DLD1 (cell line): ENCODE results near the gene DACH1.
"Not testable (repeated sequence)": the region's sequence is repeated elsewhere in the genome, so short reads cannot be mapped to it uniquely, and the experiment has no call there.

Experiments used
- in situ Hi-C: cut with HindIII; loops from 2 replicates; pipeline ENCODE4 v1.10.0; 2017; ENCODE audit warnings: low sequenced_read_pairs

The DACH1 gene

DNA sequence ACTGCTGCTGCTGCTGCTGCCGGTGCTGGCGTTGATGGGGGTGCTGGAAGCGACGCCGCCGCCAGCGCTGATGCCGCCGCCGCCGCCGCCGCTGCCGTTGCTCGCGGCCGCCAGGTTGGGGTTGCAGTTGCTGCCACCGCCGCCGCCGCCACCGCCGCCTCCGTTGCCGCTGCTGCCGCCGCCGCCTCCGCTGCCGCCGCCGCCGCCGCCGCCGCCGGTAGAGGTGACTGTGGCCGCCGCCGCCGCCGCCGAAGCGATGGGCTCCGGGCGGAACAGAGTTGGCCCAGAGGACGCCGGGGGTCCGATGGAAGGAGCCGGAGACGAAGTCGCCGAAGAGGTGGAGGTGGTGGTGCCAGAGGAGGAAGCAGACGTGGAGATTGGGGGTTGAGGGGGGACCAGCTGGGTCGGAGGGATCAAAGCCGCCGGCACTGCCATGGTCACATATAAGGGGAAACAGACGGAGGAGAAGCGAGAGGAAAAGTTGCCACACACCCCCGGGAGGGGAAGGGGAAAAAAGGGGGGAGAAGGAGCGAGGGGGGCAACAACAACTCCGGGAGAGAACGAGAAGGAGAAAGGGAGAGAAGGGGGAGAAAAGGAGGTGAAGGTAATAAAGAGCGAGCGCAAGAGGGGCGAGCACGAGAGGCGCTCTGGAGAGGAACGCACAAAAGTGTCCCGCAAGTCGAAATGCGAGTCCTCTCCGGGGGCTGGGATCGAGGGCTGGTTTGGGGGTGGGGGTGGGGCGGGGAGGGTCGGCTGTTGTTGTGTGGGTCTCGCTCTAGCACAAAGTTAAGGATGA is 471 bp downstream of the DACH1 start:
- in situ Hi-C loops, result no loop called here

- in situ Hi-C loops, result no loop called here
Observed at GRCh38 chr13:71865874-71866334, 1.1 kb downstream of the DACH1 start.

DNA sequence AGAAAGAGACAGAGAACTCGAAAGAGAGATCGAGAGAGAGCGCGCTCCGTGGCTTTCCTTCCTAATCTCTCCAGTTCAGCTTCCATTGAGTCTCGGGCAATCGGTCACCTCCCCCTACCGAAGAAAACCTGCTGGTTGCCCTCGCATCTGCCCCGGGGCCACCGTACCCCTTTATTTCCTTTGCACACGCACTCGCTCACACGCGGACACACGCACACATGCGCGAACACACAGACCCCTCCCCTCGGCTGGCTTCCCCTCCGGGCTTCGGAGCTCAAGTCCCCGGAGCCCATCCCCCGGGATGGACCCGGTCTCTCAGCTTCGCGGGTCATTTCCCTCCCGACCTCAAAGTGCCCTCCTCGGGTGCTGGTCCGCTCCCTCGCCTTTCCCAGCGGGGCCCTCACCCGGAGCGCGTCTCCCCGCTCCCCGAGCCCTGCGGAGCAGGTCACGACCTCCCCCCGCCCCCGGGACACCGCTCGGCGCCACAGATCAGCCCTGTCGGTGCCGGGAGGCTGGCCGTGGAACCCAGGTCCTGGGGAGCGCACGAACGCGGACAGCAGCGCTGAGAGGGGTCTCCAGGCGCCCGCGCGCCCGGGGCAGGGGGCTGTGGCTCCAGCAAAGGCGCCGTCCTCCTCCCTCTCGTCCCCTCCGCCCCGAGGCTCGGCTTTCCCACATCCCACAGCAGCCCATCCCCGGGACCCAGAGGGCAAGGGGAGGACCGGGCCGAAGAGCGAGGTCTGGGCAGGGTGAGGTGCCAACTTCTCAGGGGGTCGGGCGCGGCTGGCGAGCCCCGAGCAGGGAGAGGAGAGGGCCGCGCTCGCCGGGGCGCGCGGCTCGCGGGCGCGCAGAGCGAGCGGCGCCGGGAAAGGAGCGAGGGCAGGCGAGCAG is 1.8 kb downstream of the DACH1 start:
- in situ Hi-C loops, result no loop called here

- in situ Hi-C loops, result no loop called here
Observed at GRCh38 chr13:71864094-71864985, 2.7 kb downstream of the DACH1 start.

- in situ Hi-C loops, result no loop called here
Observed at GRCh38 chr13:71863254-71863865, 3.6 kb downstream of the DACH1 start.

DNA sequence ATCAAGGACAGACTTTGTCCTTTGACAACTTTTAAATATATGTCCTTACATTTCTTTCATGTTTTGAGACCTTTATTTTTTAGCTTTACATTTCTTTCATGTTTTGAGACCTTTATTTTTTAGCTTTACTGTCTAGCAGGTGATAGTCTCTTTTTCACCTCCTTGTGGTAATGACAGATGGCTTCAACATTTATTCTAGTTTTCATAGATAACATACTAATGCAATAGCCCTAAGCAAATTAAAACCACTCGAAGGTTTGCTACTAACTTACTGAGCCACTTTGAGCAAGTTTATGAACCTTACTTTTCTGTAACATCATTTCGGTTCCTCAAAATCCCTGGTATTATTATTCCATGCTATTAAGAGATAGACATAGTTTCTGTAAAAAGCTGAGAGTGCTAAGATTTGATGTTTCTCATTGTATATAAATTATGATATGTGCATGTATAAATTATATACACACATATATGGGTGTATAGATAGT is 4.5 kb downstream of the DACH1 start:
- in situ Hi-C loops, result no loop called here

- in situ Hi-C loops, result no loop called here
Observed at GRCh38 chr13:71861769-71862458, 5.1 kb downstream of the DACH1 start.

- in situ Hi-C loops, result no loop called here
Observed at GRCh38 chr13:71860547-71861138, 6.4 kb downstream of the DACH1 start.

- in situ Hi-C loops, result no loop called here
Observed at GRCh38 chr13:71858647-71859046, 8.4 kb downstream of the DACH1 start.

GRCh38 chr13:71856548-71857043 is 10.4 kb downstream of the DACH1 start:
- in situ Hi-C loops, result no loop called here

DNA sequence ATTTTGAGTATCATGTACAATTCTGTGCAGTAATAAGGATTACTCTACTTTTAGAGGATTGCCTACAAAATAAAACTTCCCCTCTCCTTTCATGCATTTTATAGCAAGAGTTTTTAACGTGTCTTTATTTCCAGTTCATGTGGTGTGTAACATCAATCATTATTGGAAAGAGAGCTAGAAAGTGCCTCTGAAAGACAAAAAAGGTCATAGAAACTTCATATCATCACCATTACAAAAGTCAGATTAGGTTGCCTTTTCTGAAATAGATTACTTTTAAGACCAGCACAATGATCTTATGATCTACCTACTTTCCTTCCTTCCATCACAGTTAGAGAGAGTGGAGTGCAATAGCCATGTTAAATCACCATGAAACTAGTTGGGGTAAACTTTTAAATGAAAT is 12.6 kb downstream of the DACH1 start:
- in situ Hi-C loops, result no loop called here

DNA sequence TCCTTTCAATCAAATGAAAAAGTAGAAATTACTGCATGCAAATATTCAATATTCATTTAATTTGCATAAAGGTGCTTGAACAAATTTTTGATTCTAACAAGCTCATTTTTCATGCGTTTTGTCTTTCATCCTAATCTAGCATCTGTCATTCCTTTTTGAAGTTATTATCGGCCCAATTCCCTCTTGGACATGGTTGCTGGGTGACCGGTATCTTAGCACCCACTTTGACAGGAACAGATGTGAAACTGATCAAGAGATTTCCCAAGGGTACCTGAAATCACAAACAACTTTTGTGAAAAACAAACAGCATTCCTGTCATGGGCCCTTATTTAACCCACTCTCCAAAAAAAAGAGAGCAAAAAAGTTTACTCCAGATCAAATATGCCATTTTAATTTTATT is 13.3 kb downstream of the DACH1 start:
- in situ Hi-C loops, result no loop called here

DNA sequence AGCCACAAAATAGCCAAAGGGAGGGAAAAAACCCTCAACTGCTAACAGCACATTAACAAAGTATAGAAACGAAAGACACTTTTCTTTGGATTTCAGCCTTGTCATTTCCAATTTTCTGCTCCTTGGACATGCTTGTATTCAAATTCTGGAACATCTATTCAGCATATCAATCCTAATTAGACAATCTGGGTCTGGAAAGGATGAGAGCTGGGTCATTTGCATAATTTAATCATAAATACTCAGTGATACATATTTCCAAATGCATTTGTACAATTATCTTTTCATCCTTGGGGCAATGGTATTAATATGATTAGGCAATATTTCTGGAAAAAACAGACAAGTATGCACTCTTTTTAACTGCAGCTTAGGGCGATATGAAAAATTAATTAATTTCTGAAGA is 14.3 kb downstream of the DACH1 start:
- in situ Hi-C loops, result no loop called here

- in situ Hi-C loops, result no loop called here
Observed at GRCh38 chr13:71851498-71852409, 15.2 kb downstream of the DACH1 start.

DNA sequence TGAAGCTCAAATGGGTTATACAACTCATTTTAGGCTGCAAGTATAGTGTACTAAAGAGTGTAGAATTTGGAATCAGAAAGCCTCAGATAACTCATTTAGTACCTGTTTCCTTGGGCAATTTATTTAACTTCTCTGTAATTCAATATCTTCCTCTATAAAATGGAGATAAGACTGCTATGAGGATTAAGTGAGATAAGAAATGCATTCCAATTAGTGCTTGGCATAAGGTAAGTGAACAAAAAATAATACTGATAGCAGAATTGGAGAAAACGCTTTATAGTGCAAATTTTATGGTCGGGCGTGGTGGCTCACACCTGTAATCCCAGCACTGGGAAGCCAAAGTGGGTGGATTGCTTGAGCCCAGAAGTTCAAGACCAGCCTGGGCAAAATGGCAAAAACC is 25.0 kb downstream of the DACH1 start:
- in situ Hi-C loops, result no loop called here

GRCh38 chr13:71838842-71839241 is 28.2 kb downstream of the DACH1 start:
- in situ Hi-C loops, result no loop called here

GRCh38 chr13:71837582-71837981 is 29.4 kb downstream of the DACH1 start:
- in situ Hi-C loops, result not testable (repeated sequence)

- in situ Hi-C loops, result no loop called here
Observed at GRCh38 chr13:71831716-71832115, 35.3 kb downstream of the DACH1 start.
